ENCODE measurements around the gene ZNF320.
"Not testable (repeated sequence)": the region's sequence is repeated elsewhere in the genome, so short reads cannot be mapped to it uniquely, and the experiment has no call there.

Gene ZNF320

GRCh38 chr19:52897138-52897935 lies at the start of gene ZNF320:
Gene ZNF320 (minus strand): TSS chr19:52897635. CDS start chr19:52890255, 7,380 bp downstream.
- DNase-seq = peak; percentile 95

- DNase-seq = no peak
These were observed 49.2 kb upstream of the ZNF320 start for GRCh38 chr19:52946322-52947310.

- no peak for DNase-seq
These were observed 48.4 kb upstream of the ZNF320 start for GRCh38 chr19:52945652-52946321.

- not testable (repeated sequence) for DNase-seq
These were observed 47.5 kb upstream of the ZNF320 start for GRCh38 chr19:52944703-52945493.

- DNase-seq = no peak
These were observed 46.6 kb upstream of the ZNF320 start for GRCh38 chr19:52943884-52944643.

- no peak for DNase-seq
These were observed 45.9 kb upstream of the ZNF320 start for GRCh38 chr19:52943134-52943883.

GRCh38 chr19:52942386-52943133 lies 45.1 kb upstream of the ZNF320 start:
- DNase-seq = peak; percentile 95

- DNase-seq = peak; percentile 12
These were observed 44.5 kb upstream of the ZNF320 start for GRCh38 chr19:52941941-52942385.

- not testable (repeated sequence) for DNase-seq
These were observed 44.1 kb upstream of the ZNF320 start for GRCh38 chr19:52941523-52941922.

- DNase-seq = not testable (repeated sequence)
These were observed 43.5 kb upstream of the ZNF320 start for GRCh38 chr19:52940905-52941304.

GRCh38 chr19:52938761-52939160 lies 41.3 kb upstream of the ZNF320 start:
- no peak for DNase-seq

GRCh38 chr19:52936954-52937325 lies 39.5 kb upstream of the ZNF320 start:
- DNase-seq = no peak

- DNase-seq = no peak
These were observed 38.9 kb upstream of the ZNF320 start for GRCh38 chr19:52936151-52936953.

GRCh38 chr19:52935434-52935833 lies 38.0 kb upstream of the ZNF320 start:
- DNase-seq = no peak

GRCh38 chr19:52924641-52925040 lies 27.2 kb upstream of the ZNF320 start:
- DNase-seq = not testable (repeated sequence)

- peak; percentile 33 for DNase-seq
These were observed 26.6 kb upstream of the ZNF320 start for GRCh38 chr19:52923778-52924593.

GRCh38 chr19:52922841-52923777 lies 25.7 kb upstream of the ZNF320 start, which contains the start of gene ZNF888:
Gene ZNF888 (minus strand): TSS chr19:52923428. CDS start chr19:52917873, 5,555 bp downstream.
- peak; percentile 87 for DNase-seq
